GM18502 (cell line): ENCODE data around the gene RUNX2.

Source experiments
- ATAC-seq: cut with Tn5 transposase; IDR thresholded peaks from one replicate; pipeline ENCODE4 v1.9.1; 2021; ENCODE audit warnings: mild to moderate bottlenecking; ENCODE audit not compliant: unreplicated experiment, poor library complexity

Gene RUNX2

GRCh38 chr6:45568626-45569025 lies 240.5 kb downstream of the RUNX2 start:
- ATAC-seq: no peak

DNA sequence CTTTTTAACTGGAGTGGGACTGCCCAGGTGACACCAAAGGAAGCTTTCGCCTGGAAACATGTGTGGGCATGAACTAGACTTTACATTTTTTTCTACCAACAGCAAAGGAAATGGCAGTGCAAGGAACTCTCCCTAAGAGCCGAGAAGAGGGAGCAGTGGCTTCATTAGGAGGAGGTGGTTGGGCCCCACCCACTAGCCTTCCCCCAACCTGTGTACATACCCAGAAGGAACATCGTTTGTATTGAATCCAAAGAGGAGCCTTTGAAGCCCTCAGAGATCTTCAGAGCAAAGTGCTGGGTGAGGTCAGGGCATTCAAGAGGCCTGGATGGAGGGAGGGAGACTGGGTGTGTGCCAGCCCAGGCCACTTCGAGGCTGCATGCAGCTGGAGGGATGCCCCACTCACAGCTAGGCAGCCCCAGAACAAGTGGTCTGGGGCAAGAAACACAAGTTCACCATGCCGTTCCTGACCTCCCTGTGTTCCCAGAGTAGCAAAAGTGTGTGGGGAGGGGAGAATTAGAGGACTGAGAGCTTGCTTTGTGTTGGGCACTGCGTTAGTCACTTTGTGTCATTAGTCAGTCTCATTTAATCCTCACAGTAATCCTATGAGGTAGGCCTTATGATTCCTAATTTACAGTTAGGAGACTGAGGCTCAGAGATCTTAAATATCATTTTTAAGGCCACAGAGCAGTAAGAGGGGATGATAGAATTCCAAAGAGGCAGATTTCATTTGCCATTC lies 241.2 kb downstream of the RUNX2 start:
- ATAC-seq: no peak

DNA sequence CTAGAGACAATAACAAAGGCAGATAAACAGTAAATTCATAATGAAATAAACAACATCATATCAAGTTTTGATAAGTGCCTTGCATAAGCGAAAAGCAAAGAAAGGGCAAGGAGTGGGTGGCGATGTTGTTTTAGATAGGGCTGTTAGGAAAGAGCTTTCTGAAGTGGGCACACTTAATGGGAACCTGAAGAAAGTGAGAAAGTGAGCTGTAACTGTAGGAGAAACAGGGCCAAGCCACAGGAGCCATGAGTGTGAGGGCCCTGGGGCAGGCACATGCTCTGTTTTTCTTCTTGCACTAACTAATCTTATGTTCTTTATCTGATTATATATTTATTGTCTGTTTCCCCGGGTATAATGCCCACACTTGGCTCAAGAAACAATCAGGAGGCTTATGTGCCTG lies 243.0 kb downstream of the RUNX2 start:
- no peak for ATAC-seq

GRCh38 chr6:45572833-45573232 lies 244.7 kb downstream of the RUNX2 start:
- ATAC-seq: no peak

- ATAC-seq: no peak
Observed at GRCh38 chr6:45574014-45574461, 245.9 kb downstream of the RUNX2 start.

GRCh38 chr6:45574885-45575284 lies 246.8 kb downstream of the RUNX2 start:
- no peak for ATAC-seq

- no peak for ATAC-seq
Observed at GRCh38 chr6:45576648-45577624, 248.8 kb downstream of the RUNX2 start.

DNA sequence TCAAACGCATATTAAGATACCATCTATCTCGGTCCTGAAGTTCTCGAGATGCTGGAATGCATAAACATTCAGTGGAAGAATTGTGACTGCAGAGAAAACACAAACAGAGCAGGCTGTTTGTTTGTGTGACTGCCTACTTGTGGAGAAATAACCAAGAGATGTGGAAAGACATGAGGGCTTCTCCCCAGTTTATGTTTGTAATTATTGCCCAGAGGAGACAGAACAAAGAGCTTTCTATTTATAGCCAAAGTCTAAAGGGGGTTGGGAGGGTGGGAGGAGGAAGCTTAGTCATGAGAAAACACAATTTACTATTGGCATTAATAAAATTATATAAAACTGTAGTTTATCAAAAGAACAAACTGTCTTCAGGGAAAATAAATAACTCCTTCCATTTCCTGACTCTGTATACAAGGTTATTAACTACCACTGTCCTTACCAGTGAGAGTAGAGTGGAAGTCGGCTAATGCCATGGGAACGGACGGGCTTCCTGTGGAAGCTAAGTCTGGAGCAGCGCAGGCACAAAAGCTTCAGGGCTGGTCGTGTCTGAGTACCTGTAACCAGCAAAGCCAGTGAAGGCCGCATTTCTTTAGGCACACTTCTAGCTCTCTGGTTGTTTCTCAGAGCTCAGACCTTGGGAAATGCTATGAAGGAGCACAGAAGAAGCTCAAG lies 249.8 kb downstream of the RUNX2 start:
- no peak for ATAC-seq

- ATAC-seq: no peak
Observed at GRCh38 chr6:45584127-45584526, 256.0 kb downstream of the RUNX2 start.

GRCh38 chr6:45586216-45587171 lies 258.4 kb downstream of the RUNX2 start:
- no peak for ATAC-seq

GRCh38 chr6:45587229-45588060 lies 259.3 kb downstream of the RUNX2 start:
- ATAC-seq: no peak

DNA sequence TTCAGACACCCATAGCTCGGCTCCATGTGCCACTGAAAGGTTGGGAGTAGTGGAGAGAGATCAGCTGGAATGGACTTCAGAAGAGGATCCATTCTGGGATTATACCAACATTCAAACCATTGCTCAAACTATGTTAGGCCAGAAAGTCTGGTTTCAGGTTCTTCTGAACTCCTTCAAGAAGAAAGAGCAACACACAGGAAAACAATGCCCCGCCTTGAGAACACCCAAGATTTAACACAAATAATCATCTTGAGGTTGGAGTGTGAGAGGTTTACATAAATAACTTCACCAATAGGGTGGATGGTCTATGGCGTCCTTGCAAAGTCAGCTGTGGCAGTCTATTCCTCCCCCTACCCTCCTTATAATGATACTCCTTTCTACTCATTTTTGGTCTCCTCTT lies 261.2 kb downstream of the RUNX2 start:
- no peak for ATAC-seq

DNA sequence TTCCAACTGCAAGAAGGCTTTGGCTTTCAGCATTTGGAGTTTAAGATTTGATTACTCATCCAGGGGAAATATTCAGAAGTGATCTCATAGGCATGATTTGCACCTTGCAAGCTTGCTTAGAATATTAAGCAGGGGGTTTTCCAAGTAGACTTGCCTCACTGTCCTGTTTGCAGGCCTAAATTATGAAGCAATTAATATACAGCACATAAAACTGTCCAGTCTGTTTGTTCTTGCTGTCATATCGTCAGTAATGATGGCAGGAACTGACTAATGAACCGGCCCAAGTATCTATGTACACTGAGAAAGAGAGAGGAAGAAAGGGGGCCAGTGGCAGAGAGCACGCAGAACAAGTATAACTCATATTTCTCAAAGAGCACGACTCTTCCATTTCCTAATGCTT lies 262.1 kb downstream of the RUNX2 start:
- no peak for ATAC-seq

GRCh38 chr6:45590696-45591184 lies 262.6 kb downstream of the RUNX2 start:
- no peak for ATAC-seq

GRCh38 chr6:45591306-45591705 lies 263.2 kb downstream of the RUNX2 start:
- no peak for ATAC-seq

- no peak for ATAC-seq
Observed at GRCh38 chr6:45591890-45592289, 263.8 kb downstream of the RUNX2 start.

DNA sequence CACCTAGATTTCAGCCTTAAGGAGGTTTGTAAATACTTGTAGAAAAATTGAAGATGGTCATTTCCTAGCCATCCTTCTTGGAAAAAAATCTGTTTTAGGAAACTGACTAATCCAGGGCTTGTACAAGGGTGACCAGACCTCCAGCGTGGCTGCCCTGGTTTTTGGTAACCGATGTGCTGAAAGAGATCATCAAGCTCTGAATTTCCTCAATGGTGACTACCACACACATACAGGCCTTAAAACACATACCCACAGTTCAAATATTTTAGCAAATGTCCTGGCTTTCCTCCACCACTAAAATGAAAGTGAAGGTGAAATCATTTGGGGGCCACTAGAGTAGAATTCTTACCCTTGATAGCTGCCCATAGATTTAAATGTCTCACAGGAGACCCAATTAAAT lies 264.9 kb downstream of the RUNX2 start:
- no peak for ATAC-seq

DNA sequence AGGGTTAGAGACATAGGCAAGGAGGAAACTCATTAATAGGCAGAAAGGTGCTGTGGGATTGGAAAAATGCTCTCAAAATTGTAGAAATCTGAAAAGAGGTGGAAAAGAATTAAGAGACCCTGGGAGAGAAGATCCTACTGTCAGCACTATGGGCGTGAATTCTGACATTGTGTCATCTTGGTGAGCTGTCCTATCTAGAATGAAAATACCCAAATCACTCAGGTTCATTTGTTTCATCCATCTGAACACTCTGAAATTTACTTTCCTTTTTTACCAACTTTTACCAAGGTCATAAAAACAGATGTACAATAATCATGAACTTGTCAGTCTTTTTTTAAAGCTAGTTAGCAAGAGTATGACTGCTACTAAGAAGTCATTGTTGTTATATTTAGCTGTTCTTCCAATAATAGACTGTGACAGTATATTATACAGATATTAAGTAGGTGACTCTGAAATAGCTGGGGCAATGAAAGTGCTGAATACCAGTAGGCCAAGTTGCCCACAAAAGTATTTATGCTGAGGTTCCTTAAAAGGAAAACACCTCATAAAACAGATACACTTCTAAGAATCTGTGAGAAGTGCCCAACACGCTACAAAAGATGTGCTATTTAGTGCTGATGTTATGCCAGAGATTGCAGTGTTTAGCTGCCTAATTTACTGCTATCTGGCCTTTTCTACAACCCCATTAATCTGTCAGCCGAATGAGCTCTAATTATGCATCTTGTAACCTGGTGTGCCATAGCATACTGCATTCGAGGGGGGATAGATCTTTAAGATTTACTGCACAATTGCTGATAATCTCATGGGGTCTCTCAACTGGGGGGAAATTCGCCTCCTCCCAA lies 267.1 kb downstream of the RUNX2 start:
- ATAC-seq: no peak
